HG02798 (cell line): ENCODE results near the gene COIL.

Source experiments
- ATAC-seq: cut with Tn5 transposase; IDR thresholded peaks from one replicate; pipeline ENCODE4 v1.9.1; 2021; ENCODE audit warnings: mild to moderate bottlenecking; ENCODE audit not compliant: unreplicated experiment, poor library complexity

Gene COIL

GRCh38 chr17:56912105-56912999 is 48.5 kb downstream of the COIL start:
- no peak for ATAC-seq

GRCh38 chr17:56910509-56911235 is 50.2 kb downstream of the COIL start:
- ATAC-seq: no peak

- no peak for ATAC-seq
Observed at GRCh38 chr17:56909742-56910508, 50.9 kb downstream of the COIL start.

GRCh38 chr17:56908001-56908542 is 52.8 kb downstream of the COIL start:
- peak; percentile 87 for ATAC-seq

GRCh38 chr17:56903560-56903959 is 57.3 kb downstream of the COIL start:
- ATAC-seq: no peak

- ATAC-seq: no peak
Observed at GRCh38 chr17:56902348-56902747, 58.5 kb downstream of the COIL start.

GRCh38 chr17:56899403-56899802 is 61.4 kb downstream of the COIL start:
- no peak for ATAC-seq

GRCh38 chr17:56898874-56899273 is 62.0 kb downstream of the COIL start:
- ATAC-seq: no peak

- no peak for ATAC-seq
Observed at GRCh38 chr17:56897646-56898424, 63.0 kb downstream of the COIL start.

GRCh38 chr17:56896968-56897359 is 63.9 kb downstream of the COIL start:
- no peak for ATAC-seq

GRCh38 chr17:56896217-56896967 is 64.5 kb downstream of the COIL start:
- no peak for ATAC-seq

- ATAC-seq: no peak
Observed at GRCh38 chr17:56894859-56895455, 65.9 kb downstream of the COIL start.

- ATAC-seq: no peak
Observed at GRCh38 chr17:56893503-56893902, 67.3 kb downstream of the COIL start.

- no peak for ATAC-seq
Observed at GRCh38 chr17:56892333-56892732, 68.5 kb downstream of the COIL start.

GRCh38 chr17:56891751-56892150 is 69.1 kb downstream of the COIL start:
- ATAC-seq: no peak

- no peak for ATAC-seq
Observed at GRCh38 chr17:56890906-56891674, 69.8 kb downstream of the COIL start.

- ATAC-seq: no peak
Observed at GRCh38 chr17:56890390-56890789, 70.5 kb downstream of the COIL start.
